GM18517 (cell line): ENCODE data around the gene COQ4.
A peak's percentile ranks its signal among the peaks of the same experiment; 100 is the strongest.

ENCODE experiments used
- ATAC-seq: cut with Tn5 transposase; IDR thresholded peaks from one replicate; pipeline ENCODE4 v1.9.1; 2021; ENCODE audit warnings: mild to moderate bottlenecking, moderate library complexity; ENCODE audit not compliant: unreplicated experiment

Gene COQ4

DNA sequence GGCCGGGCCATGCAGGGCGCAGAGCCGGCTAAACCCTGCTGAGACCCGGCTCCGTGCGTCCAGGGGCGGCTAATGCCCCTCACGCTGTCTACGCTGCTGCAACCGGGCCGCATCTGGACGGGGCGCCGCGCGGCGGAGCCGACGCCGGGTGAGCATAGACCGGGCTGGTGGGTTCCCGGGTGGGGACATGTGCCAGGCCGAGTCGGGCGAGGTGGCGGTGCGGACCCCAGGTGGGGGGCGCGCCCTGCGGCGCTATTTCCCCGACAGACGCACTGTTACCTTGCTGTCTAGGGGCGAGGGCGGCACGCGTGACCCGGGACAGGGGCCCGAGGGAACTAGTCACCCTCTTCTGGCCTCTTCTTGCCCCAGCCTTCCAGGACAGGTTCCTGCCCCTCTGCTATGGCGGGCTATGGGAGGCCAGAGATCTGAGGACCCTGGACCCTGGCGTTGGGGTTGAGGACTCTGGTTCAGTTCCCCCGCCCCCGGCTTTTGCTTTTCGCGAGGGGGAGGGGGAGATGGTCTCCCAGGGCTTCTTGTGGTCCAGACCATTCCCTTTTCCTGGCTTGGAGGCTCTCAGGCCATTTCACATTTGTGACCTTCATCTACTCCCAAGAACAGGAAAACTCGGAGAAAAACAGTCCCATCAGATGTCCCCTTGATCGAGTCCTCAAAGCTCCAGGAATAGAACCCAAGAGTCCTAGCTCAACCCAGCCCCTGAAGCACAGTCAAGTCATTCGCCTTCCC is 18.2 kb downstream of the COQ4 start:
- ATAC-seq: peak; percentile 31

DNA sequence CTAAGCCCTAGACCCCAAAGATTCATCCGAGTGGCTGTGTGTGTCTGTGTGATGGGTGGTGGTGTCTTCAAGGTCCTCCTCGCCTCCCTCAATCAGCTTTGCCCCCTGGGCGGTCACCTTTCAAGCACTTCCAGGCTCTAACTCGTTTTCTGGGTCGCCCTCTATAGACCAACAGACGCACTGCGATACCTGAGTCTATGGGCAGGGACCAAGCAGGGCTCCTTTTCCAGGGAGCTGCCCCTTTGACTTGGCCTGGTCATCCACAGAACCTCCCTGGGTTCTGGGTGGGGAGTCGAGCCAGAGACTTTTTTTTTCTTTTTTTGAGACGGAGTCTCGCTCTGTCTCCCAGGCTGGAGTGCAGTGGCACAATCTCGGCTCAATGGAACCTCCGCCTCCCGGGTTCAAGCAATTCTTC is 18.8 kb downstream of the COQ4 start:
- no peak for ATAC-seq

DNA sequence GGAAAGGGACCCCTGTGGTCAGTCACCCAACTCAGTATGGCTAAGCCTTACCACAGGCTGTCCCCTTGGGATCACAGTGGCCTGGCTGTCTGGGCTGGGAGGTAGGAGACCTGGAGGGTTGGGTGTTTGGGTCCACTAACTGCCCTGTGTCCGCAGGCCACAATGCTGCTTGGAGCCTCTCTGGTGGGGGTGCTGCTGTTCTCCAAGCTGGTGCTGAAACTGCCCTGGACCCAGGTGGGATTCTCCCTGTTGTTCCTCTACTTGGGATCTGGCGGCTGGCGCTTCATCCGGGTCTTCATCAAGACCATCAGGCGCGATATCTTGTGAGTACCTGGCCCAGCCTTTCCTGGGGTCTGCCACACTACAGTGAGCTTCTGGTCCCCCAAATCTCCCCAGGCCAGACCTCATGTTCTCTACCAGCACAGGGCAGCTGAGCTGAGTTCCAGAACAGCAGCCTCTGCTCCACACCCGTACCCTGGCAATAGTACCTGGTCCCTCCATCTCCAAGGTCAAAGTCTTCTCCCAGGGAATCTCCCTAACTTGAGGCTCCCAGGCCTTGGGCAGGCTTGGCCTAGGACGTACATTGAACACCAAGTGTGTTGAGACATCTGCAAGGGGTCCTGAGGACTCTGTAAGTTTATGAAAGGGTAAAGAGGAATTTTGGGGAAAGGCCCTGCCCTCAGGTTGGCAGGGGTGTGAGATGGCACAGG is 20.5 kb downstream of the COQ4 start:
- ATAC-seq: no peak

DNA sequence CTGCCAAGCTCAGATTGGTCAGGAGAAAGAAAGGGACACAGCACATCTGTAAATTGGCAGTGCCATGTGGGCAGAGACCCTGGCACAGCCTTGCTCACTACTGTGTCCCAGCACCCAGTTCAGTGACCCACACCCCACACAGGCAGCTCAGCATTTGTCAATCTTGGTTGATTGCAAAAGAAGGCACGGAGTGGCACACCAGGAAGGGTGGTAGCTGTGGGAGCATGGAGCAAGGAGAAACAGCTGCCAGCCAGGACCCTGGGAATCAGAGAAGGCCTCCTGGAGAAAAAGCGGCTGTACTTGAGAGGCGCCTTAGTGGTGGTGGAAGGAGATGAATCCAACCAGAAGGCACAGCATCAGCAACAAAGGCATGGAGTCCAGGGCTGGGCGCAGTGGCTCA is 21.2 kb downstream of the COQ4 start:
- ATAC-seq: no peak

DNA sequence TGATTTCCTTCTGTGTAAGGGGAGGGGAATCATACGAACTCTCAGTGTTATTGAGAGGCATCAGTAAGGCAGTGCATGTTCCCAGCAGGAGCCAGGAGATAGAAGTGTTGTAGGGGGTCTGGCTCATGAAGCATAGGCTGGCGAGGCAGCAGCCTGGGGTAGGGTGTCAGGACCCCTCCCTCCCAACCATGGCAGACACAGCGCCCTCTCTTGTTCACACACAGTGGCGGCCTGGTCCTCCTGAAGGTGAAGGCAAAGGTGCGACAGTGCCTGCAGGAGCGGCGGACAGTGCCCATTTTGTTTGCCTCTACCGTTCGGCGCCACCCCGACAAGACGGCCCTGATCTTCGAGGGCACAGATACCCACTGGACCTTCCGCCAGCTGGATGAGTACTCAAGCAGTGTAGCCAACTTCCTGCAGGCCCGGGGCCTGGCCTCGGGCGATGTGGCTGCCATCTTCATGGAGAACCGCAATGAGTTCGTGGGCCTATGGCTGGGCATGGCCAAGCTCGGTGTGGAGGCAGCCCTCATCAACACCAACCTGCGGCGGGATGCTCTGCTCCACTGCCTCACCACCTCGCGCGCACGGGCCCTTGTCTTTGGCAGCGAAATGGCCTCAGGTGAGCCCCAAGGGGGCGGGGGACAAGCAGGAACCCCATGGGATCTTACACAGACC is 22.4 kb downstream of the COQ4 start:
- no peak for ATAC-seq

DNA sequence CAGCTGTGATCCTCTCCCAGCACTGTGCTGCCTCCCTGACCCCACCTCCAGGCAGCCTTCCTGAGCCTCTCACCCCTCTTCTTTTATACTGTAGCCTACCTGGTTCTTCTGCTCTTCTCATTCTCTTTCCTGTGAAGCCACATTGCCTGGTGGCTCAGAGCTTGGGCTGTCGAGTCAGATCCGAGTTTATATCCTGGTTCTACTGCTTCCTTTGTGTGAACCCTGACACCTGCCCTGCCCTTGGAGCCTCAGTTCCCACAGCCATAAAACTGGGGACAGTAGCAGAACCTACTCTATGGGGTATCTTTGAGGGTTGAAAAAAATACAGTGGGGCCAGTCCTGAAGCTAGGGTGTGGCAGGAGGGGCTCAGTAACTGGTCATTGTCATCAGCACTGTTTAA is 26.5 kb downstream of the COQ4 start:
- ATAC-seq: no peak

DNA sequence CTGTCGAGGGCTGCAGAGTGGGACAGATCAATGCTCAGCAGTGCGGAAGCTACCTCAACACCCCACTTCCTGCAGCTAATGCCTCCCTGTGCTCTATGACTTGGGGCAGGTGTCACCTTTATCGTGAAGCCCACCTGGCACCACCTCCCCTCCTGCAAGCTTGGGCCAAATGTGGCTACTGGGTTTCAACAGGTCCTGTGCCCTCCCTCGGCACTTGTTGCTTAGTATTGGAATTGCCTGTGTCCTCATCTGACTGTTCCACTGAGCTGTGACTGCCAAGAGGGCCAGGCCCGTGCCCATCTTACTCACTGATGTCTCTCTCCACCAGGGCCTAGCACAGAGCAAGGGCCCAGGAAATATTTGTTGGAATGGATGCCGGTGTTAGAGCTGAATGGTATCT is 27.1 kb downstream of the COQ4 start:
- no peak for ATAC-seq

DNA sequence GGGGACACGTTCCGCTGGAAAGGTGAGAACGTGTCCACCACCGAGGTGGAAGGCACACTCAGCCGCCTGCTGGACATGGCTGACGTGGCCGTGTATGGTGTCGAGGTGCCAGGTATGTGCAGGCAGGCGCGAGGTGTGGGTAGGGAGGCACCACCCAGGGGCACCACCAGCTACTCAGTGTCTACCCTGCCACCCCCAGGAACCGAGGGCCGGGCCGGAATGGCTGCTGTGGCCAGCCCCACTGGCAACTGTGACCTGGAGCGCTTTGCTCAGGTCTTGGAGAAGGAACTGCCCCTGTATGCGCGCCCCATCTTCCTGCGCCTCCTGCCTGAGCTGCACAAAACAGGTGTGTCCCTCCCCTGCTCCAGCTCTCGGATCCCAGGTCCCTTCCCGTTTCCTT is 32.8 kb downstream of the COQ4 start:
- no peak for ATAC-seq

DNA sequence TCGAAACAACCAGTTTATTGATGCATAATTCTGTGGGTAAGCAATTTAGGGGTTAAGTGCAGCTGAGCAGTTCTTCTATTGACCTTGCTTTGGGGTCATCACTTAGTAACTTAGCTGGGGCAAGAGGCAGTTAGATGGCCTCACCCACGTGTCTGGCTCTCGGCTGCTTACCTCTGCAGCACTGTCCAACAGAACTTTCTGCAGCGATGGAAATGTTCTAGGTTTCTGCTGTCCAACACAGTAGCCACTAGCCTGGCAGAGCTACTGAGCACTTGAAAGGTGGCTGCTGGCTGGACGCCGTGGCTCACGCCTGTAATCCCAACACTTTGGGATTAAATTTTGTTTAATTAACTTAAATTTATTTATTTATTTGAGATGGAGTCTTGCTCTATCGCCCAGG is 35.5 kb downstream of the COQ4 start:
- no peak for ATAC-seq

DNA sequence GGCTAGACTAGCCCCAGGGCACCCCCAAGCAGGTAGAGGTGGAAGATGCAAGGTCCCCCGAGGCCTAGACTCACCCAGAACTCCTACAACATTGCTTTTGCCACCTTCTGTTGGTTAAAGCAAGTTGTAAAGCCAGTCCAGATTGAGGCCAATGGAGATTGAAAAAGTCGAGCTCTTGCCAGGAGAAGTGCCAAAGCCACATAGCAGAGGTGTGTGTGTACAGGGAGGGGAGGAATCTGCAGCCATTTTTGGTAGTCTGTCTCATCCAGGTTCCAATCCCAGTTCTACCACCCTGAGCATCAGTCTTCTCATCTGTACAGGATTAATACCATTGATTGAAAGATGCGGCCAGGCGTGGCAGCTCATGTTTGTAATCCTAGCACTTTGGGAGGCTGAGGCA is 36.2 kb downstream of the COQ4 start:
- no peak for ATAC-seq

DNA sequence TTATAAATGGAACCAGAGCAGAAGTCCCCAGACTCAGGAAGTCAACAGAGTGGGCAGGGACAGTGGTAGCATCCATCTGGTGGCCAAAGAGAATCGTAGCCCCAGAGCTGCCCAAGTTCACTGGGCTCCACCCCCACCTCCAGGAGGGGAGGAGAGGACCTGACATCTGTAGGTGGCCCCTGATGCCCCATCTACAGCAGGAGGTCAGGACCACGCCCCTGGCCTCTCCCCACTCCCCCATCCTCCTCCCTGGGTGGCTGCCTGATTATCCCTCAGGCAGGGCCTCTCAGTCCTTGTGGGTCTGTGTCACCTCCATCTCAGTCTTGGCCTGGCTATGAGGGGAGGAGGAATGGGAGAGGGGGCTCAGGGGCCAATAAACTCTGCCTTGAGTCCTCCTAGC is 38.2 kb downstream of the COQ4 start:
- no peak for ATAC-seq

DNA sequence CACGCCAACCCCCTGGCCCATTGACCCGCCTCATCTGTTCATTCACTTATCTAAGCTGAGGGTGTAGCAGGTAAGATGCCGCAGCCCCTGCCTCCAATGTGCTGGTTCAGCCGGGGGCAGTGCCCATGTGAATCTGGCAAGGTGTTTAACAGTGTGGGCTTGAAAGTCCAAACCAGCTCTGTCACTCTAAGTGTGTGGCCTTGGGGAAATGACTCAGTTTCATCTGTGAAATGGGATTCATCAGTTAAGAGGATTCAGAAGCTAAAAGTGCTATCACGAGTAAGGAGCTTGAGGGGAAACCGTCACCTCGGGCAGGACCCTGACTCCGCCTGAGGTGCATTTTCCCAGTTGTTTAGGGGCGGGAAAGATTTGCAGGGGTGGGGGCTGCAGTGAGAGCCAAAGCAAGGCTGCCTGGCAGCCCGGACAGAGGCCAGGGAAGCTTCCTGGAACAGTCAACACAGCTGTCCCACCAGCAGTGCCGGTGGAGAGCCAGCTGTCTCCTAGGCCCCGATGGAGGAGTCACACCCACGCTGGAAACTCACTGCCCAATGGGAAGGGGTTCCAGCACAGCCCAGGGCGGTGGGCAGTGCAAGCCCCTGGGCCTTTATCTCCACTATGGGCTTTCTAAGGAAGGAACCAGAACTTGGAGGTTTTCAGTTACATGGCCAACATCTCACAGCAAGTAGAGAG is 38.8 kb downstream of the COQ4 start:
- no peak for ATAC-seq

DNA sequence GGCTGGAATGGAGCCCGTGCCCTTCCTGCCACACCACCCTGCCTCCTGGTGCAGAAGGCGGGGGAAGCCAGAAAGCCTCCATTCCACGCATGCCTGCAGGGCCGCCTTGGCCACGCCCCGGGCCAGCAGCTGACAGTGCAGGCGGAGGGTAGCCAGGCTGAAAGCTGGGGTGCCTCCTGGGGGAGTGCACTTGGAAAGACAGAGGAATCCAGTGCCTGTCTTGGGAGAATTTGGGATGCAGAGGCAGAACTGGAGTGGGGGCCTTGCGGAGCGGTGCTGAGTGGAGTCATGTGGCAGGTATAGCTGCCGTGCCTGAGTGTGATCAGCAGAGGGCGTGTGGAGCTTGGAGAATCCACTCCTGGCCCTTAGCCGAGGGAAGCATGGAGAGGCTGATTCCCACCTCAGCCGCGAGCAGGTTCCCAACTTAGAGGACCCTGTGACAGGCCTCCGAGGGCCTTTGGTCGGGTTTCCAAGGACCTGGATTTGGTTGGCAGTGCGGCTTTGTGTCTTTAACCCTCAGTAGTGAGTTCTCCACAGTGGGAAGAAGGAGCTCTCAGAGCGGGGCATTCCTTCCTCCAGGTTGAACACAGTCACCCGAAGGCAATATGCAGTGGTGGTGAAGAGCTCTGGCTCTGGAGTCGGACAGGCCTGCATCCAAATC is 39.5 kb downstream of the COQ4 start:
- peak; percentile 61 for ATAC-seq

DNA sequence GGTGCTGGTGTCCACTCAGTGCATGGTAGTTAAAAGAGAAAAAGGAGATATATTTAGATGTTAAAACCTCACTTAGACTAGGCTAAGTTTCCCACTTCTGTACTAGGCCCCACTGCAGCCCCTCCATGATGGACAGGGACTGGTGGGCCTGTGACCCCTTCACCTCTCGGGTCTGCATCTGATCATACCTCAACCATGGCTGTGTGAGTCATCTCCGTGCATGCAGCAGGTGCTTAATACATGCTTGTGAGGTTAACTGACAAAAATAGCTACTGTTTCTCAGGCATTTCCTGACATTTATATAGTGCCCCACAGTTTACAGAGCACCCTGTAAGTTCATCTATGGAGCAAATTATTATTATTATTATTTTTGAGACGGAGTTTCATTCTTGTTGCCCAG is 40.1 kb downstream of the COQ4 start:
- ATAC-seq: no peak

DNA sequence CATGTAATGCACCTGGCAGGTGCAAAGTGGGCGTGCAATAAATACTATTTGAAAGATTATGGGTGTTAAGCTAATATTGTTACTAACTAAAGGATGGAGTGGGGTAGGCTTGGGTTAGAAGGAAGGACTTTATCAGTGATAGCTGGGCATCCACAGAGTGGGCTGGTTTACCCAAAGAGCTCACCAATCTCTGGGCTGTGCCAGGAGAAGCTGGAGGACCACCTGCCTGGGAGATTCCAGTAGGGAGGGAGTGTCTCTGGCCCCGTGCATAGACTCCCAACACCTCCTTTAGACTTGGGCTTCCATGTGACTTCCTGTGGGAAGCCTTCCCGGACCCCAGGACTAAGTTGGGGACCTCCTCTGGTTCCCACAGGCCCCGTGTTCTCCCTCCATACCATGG is 42.9 kb downstream of the COQ4 start:
- ATAC-seq: no peak

DNA sequence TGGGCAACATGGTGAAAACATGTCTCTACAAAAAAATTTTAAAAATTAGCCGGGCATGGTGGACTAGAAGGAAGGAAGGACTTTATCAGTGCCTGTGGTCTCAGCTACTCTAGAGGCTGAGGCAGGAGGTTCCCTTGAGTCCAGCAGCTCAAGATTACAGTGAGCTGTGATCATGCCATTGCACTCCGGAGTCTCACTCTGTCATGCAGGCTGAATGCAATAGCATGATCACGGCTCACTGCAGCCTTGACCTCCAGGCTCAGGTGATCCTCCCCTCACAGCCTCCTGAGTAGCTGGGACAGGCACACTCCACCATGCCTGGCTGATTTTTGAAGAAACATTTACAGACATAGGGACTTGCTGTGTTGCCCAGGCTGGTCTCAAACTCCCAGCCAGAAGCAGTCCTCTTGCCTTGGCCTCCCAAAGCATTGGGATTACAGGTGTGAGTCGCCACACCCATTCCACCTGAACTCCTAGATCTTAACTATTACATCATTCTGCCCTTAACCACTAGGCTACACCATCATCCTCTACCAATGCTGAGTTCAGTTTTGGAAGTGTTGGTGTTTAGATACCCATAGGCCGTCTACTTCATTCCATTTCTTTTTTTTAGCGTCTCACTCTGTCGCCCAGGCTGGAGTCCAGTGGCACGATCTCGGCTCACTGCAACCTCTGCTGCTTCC is 46.5 kb downstream of the COQ4 start:
- ATAC-seq: no peak

DNA sequence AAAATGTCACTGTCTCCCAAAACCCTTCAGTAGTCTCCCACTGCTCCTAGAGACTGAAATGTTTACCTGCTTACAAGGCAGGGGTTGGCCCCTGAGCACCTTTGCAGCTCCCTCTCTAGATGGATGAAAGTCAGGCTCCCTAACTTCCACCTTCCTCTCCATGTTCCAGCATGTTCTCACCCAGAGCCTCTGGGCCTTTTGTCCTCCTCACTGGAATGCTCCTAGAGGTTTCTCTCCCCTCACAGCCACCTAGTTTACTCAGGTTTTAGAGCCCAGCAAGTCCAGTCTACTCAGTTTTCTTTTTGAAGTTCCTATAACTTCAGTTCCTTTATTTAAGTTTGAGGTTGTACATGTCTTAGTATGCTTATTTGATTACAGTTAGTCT is 47.7 kb downstream of the COQ4 start:
- no peak for ATAC-seq

DNA sequence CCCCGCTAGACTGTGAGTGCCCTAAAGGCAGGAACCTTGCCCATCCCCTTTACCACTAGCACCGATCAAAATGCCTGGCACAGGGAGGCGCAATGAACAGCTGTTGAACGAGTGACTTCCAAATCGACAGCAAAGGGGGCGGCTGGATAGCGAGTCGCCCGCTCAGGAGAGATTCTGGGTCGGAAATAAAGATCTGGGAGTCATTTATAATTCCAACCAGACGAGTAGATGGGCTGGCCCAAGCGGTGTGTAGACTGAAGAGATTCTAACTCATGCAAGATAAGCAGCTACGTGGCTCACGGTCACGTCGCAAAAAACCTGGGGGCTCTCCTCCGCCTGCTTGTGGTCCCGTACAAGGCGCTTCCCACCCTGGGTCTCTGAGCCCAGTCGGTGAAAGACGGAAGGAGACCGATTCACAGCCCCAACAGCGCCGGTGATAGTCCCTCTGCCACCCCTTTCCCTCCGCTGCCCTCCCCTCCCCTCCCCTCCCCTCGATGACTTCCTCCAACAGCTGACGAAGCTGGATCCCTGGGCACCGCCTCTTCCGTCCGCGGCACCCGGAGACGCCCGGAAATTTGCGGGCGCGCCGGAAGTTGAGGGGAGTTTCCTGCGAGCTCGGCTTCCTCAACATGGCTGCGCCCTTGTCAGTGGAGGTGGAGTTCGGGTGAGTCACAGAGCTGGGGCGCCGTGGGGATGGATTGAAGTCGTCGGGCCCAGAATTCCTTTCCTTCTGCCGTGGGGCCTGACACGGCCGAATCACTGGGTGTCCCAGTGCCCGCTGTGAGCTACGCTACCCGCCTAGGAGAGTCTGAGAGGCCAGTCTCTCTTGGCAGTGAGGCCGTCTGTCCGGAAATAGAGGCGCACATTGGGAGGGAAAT is 48.4 kb downstream of the COQ4 start, which contains the start of gene URM1:
TSS of gene URM1 (plus strand) at position 623 of the 878 bp plus-strand sequence. CDS start at position 630, 7 bp downstream.
- peak; percentile 76 for ATAC-seq

DNA sequence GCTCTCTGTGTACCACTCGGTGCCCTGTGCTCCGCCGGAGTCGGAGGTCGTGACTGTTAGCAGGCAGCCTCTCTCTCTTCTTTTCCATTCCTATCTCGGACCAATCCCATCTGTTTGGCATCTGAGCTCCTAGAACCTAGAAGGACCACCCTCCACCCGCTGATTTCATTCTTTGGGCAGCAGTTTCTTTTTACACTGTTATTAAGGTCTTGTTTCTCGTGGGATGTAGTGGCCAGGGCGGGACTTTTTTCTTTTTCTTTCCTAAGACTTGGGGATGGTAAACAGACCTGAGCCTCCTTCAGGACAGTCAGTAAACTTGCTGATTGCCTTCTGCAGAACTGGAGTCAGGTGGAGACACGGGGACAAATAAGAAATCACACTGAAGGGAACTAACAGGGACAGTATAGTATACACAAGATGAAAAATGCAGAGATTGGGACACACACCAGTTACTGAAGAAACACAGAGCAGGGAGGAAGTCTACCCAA is 49.0 kb downstream of the COQ4 start:
- ATAC-seq: no peak
